Measurements from ENCODE around the gene CFAP45. TPM values are rescaled to one million over a fixed set of nuclear protein-coding genes. Genes with fewer than 3 reads are reported as not detected.

The CFAP45 gene
- total RNA-seq, 4 donors from 2014 or later = 0.48 to 0.95 TPM; not detected in 2

DNA sequence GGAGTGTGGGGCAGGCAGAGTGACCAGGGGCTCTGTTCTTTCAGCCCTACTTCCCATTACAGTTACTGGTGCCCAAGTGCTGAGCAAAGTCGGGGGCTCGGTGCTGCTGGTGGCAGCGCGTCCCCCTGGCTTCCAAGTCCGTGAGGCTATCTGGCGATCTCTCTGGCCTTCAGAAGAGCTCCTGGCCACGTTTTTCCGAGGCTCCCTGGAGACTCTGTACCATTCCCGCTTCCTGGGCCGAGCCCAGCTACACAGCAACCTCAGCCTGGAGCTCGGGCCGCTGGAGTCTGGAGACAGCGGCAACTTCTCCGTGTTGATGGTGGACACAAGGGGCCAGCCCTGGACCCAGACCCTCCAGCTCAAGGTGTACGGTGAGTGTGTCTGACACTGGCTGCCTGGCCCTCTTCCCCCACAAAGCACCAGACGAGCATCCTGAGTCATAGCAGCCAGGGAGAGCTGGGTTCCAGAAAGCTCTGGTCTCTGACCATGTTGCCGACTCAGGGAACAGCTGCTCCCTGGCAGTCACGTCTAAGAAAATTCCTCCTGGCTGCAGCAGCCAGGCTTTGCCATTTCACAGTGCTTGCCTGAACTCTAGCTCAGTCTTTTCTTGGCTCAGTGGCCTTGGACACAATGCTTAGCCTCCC lies 70.0 kb downstream of the CFAP45 start:
- 76 to 81% methylated on average over 6 to 8 of the region's 18 CpGs for WGBS, 2 donors
- Histone ChIP-seq H3K36me3 (no peaks in the 10 kb centered on the region), H3K4me3 (no peak overlapping the region), H3K27ac (no peak overlapping the region), H3K27me3 (no peaks in the 10 kb centered on the region), H3K4me1 (peaks cover 0 to 33% (median 0%) of the 10 kb centered on the region in 3 donors), H3K9me3 (no peaks in the 10 kb centered on the region)
- no peak for TF ChIP-seq POLR2A (IDR thresholded peaks at IDR 0.05)
- TF ChIP-seq, protein P1, sequence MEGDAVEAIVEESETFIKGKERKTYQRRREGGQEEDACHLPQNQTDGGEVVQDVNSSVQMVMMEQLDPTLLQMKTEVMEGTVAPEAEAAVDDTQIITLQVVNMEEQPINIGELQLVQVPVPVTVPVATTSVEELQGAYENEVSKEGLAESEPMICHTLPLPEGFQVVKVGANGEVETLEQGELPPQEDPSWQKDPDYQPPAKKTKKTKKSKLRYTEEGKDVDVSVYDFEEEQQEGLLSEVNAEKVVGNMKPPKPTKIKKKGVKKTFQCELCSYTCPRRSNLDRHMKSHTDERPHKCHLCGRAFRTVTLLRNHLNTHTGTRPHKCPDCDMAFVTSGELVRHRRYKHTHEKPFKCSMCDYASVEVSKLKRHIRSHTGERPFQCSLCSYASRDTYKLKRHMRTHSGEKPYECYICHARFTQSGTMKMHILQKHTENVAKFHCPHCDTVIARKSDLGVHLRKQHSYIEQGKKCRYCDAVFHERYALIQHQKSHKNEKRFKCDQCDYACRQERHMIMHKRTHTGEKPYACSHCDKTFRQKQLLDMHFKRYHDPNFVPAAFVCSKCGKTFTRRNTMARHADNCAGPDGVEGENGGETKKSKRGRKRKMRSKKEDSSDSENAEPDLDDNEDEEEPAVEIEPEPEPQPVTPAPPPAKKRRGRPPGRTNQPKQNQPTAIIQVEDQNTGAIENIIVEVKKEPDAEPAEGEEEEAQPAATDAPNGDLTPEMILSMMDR (IDR thresholded peaks at IDR 0.05) = no peak
- intact Hi-C loops (cut with DNase I) = no loop called here
- DNase-seq = no peak

DNA sequence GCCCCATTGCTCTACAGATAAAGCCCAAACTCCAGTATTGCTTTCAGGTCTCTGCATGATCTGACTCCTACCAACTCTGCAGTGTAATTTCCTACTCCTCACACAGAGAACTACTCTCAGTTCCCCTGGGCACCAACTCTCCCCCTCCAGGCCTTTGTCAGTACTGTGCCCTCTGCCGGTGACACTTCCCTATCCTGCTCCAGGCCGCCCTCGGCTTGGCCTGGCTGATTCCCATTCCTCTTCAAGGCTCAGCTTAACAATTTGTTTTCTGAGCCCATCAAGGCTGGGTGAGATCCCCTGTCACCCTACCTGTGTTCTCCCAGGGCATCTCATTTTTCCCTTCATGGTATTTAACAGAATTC lies 70.7 kb downstream of the CFAP45 start:
- Histone ChIP-seq H3K27me3 (no peaks in the 10 kb centered on the region), H3K4me1 (peaks cover 0 to 33% (median 0%) of the 10 kb centered on the region in 3 donors), H3K27ac (no peak overlapping the region), H3K4me3 (no peak overlapping the region), H3K9me3 (no peaks in the 10 kb centered on the region), H3K36me3 (no peaks in the 10 kb centered on the region)
- intact Hi-C loops (cut with DNase I) = no loop called here
- WGBS, 2 donors = 57 to 61% methylated on average over 3 of the region's 3 CpGs
- TF ChIP-seq, protein P1 (IDR thresholded peaks at IDR 0.05) = peak in 5 of 6 experiments; percentile 14 to 38 (median 24)
- TF ChIP-seq POLR2A (IDR thresholded peaks at IDR 0.05) = no peak
- DNase-seq = no peak

GRCh38 chr1:159828581-159829272 lies 71.2 kb downstream of the CFAP45 start:
- Histone ChIP-seq H3K27me3 (no peaks in the 10 kb centered on the region), H3K4me1 (peaks cover 0 to 36% (median 0%) of the 10 kb centered on the region in 3 donors), H3K27ac (no peak overlapping the region), H3K9me3 (no peaks in the 10 kb centered on the region), H3K36me3 (no peaks in the 10 kb centered on the region), H3K4me3 (no peak overlapping the region)
- no peak for DNase-seq
- TF ChIP-seq, protein P1 (IDR thresholded peaks at IDR 0.05) = no peak
- TF ChIP-seq POLR2A (IDR thresholded peaks at IDR 0.05) = no peak
- intact Hi-C loops (cut with DNase I) = no loop called here
- 76 to 83% methylated on average over 11 of the region's 11 CpGs for WGBS, 2 donors

DNA sequence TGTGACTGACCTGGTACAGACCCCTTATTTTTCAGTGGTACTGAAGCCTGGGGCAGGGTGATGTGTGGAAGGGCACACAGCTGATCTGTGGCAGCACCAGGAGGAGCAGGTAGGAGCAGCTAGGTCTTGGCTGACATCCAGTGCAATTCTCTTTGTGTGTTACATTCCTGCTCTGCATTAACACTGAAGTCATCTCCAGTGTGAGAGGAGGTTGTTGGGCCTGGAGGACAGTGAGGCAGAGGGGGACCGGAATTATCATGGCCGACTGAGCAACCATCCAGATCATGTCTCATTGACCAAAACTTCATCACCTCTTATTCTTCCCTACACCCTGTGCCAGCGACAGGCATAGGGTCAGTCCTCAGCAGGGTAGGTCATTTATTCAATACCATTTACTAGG lies 71.8 kb downstream of the CFAP45 start:
- no peak for TF ChIP-seq POLR2A (IDR thresholded peaks at IDR 0.05)
- TF ChIP-seq, protein P1 (IDR thresholded peaks at IDR 0.05) = no peak
- Histone ChIP-seq H3K4me3 (no peak overlapping the region), H3K27me3 (no peaks in the 10 kb centered on the region)

GRCh38 chr1:159827549-159827948 lies 72.4 kb downstream of the CFAP45 start:
- Histone ChIP-seq H3K4me1 (peaks cover 0 to 48% (median 6%) of the 10 kb centered on the region in 3 donors), H3K4me3 (peak overlapping the region in 2 of 4 donors; percentile 0 to 27), H3K9me3 (no peaks in the 10 kb centered on the region), H3K36me3 (no peaks in the 10 kb centered on the region), H3K27me3 (no peaks in the 10 kb centered on the region), H3K27ac (no peak overlapping the region)
- intact Hi-C loops (cut with DNase I) = no loop called here
- DNase-seq = no peak
- 86 to 88% methylated on average over 2 to 3 of the region's 3 CpGs for WGBS, 2 donors
- TF ChIP-seq, protein P1 (IDR thresholded peaks at IDR 0.05) = no peak
- no peak for TF ChIP-seq POLR2A (IDR thresholded peaks at IDR 0.05)

More for the DNA sequence above, 71.8 kb downstream of the CFAP45 start:
- H3K9me3 ChIP-seq = no peaks in the 10 kb centered on the region
- WGBS, 2 donors = 46 to 47% methylated on average over 3 of the region's 3 CpGs
- peaks cover 0 to 42% (median 2%) of the 10 kb centered on the region in 3 donors for H3K4me1 ChIP-seq
- no peak for DNase-seq
- intact Hi-C loops (cut with DNase I) = no loop called here
- no peaks in the 10 kb centered on the region for H3K36me3 ChIP-seq
- no peak overlapping the region for H3K27ac ChIP-seq
